HepG2 (cell line): Measurements from ENCODE around the gene P3H4. TPM values are rescaled to one million over a fixed set of nuclear protein-coding genes. Genes with fewer than 3 reads are reported as not detected.

Experiments used
- ASH2L ChIP-seq: fragments of 300-600, 200-600 bp; sonication (generic); IDR thresholded peaks from 2 replicates; pipeline ENCODE4 v1.7.0; 2017; ENCODE audit warnings: low read depth, mild to moderate bottlenecking, moderate library complexity, mixed read lengths, low read length; ENCODE audit not compliant: insufficient read length
- GLMP ChIP-seq: sonication (generic); formaldehyde crosslinking; IDR thresholded peaks from 2 replicates; pipeline ENCODE4 v1.9.0; 2021; ENCODE audit warnings: missing genetic modification reagents, mild to moderate bottlenecking, borderline replicate concordance
- HOXA7 ChIP-seq: sonication (generic); formaldehyde crosslinking; IDR thresholded peaks from 2 replicates; pipeline ENCODE4 v1.8.1; 2022; ENCODE audit warnings: mild to moderate bottlenecking, missing genetic modification reagents, moderate library complexity
- JARID2 ChIP-seq: sonication (generic); formaldehyde crosslinking; IDR thresholded peaks from 2 replicates; pipeline ENCODE4 v1.8.1; 2023; ENCODE audit warnings: missing genetic modification reagents, inconsistent platforms; ENCODE audit not compliant: insufficient replicate concordance
- MTERF4 ChIP-seq: sonication (generic); formaldehyde crosslinking; IDR thresholded peaks from 2 replicates; pipeline ENCODE4 v1.8.0; 2023; ENCODE audit warnings: mild to moderate bottlenecking, missing genetic modification reagents
- MXD4 ChIP-seq: IDR thresholded peaks from 2 replicates; pipeline ENCODE4 v1.6.1; 2016; ENCODE audit warnings: mild to moderate bottlenecking, missing biosample characterization, missing genetic modification reagents
- NFYC ChIP-seq: IDR thresholded peaks from 2 replicates; pipeline ENCODE4 v1.6.1; 2016; ENCODE audit warnings: missing genetic modification reagents, missing compliant biosample characterization
- PAWR ChIP-seq: sonication (generic); formaldehyde crosslinking; IDR thresholded peaks from 2 replicates; pipeline ENCODE4 v1.4.0; 2020; ENCODE audit warnings: missing genetic modification reagents, mild to moderate bottlenecking, borderline replicate concordance
- TCF7L2 ChIP-seq: IDR thresholded peaks from 2 replicates; pipeline ENCODE4 v1.6.1; 2011; ENCODE audit warnings: mild to moderate bottlenecking, low read depth, low read length, moderate library complexity
- TOE1 ChIP-seq: sonication (generic); formaldehyde crosslinking; IDR thresholded peaks from 2 replicates; pipeline ENCODE4 v1.4.0; 2020; ENCODE audit warnings: mild to moderate bottlenecking, missing genetic modification reagents
- ZNF543 ChIP-seq: sonication (generic); formaldehyde crosslinking; IDR thresholded peaks from 2 replicates; pipeline ENCODE4 v1.4.0; 2020; ENCODE audit warnings: mild to moderate bottlenecking, missing genetic modification reagents
- ZNF558 ChIP-seq: sonication (generic); formaldehyde crosslinking; IDR thresholded peaks from 2 replicates; pipeline ENCODE4 v1.9.0; 2022; ENCODE audit warnings: mild to moderate bottlenecking, missing genetic modification reagents, borderline replicate concordance
- polyA plus RNA-seq, 8 experiments: library from polyadenylated mRNA; depleted of rRNA in 3 of 8; stranded (reverse) in 7 of 8; unstranded in 1 of 8; fragments of >200 nt; fragmentation: Illumina TruSeq in 4 of 8; extraction: Trizol in 4 of 8; gene quantifications; 2 replicates each; pipeline versions ENCODE4 v1.2.1 to v1.2.3, GENCODE V29; 2011 to 2016; ENCODE audit warnings: low read depth in 4 of 8, missing spikeins in 1 of 8, mixed read lengths in 1 of 8; ENCODE audit not compliant: insufficient read depth in 1 of 8
- total RNA-seq, 5 experiments: library from RNA; depleted of rRNA; stranded (reverse); fragments of >200 nt; fragmentation: Illumina TruSeq; extraction: Trizol; gene quantifications; 2 replicates each; pipeline ENCODE4 v1.2.3, GENCODE V29; 2016; ENCODE audit warnings: low read depth in 1 of 5
- TF ChIP-seq, protein P1 (sequence below): sonication (generic); formaldehyde crosslinking; IDR thresholded peaks from 2 replicates; pipeline ENCODE4 v1.4.0; 2020; ENCODE audit warnings: missing genetic modification reagents
- TF ChIP-seq, protein P2 (sequence below): sonication (generic); formaldehyde crosslinking; IDR thresholded peaks from 2 replicates; pipeline ENCODE4 v1.9.0; 2021; ENCODE audit warnings: missing genetic modification reagents, borderline replicate concordance

The P3H4 gene
- total and polyA plus RNA-seq, 2 of the 13 experiments (the other 11 are each of a cell fraction or from before 2014, with no cell fraction given), result 37.1 to 50.6 TPM

DNA sequence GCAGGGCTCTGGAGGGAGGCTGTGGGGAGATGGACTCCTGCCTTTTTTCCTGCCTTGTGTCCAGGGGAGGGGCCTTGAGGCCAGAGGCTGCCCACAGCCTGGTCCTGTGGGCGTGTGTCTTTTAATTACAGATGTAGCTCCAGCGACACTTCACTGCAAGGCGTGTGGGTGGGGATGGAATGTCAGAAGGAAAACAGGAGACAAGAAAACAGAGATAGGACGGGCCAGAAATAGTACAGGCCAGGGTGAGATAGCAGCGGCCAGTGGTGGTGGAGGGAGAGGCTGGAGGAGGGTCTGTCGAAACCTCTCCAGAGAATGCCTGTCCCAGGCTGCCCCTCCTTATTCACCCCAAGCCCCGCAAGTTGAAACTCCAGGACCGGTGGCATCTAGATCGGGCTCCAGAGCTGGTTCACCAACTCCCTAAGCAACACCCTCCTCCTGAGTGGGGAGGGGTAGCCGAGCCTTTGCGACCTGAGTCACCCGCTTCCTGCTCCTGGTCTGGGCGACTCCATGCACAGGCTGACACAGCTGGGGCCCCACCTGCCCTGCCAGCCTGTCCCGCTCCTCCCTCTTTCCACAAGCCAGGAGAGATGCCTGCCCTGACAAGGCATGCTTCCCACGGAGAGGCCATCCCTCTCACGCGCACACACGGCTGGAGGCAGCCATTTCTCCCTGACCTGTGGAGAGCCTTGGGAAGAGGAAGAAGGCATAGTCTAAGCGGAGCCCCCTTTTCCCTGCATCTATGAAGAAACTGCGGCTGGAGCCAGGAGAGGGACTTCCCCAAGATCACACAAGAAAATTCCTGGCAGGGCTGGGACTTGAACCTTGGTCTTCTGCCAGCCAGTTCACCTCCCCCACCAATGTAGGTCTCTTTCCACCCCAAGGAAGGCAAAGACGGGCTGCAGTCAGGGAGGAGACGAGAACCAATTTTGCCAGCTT, 18.6 kb downstream of the P3H4 start (continued):
- no peak for TF ChIP-seq MTERF4 (CRISPR knock-in tag)
- TF ChIP-seq, protein P1, sequence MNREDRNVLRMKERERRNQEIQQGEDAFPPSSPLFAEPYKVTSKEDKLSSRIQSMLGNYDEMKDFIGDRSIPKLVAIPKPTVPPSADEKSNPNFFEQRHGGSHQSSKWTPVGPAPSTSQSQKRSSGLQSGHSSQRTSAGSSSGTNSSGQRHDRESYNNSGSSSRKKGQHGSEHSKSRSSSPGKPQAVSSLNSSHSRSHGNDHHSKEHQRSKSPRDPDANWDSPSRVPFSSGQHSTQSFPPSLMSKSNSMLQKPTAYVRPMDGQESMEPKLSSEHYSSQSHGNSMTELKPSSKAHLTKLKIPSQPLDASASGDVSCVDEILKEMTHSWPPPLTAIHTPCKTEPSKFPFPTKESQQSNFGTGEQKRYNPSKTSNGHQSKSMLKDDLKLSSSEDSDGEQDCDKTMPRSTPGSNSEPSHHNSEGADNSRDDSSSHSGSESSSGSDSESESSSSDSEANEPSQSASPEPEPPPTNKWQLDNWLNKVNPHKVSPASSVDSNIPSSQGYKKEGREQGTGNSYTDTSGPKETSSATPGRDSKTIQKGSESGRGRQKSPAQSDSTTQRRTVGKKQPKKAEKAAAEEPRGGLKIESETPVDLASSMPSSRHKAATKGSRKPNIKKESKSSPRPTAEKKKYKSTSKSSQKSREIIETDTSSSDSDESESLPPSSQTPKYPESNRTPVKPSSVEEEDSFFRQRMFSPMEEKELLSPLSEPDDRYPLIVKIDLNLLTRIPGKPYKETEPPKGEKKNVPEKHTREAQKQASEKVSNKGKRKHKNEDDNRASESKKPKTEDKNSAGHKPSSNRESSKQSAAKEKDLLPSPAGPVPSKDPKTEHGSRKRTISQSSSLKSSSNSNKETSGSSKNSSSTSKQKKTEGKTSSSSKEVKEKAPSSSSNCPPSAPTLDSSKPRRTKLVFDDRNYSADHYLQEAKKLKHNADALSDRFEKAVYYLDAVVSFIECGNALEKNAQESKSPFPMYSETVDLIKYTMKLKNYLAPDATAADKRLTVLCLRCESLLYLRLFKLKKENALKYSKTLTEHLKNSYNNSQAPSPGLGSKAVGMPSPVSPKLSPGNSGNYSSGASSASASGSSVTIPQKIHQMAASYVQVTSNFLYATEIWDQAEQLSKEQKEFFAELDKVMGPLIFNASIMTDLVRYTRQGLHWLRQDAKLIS (CRISPR knock-in tag), result no peak
- no peak; the same call in 1 of the 2 replicates for TF ChIP-seq MXD4
- no peak for TF ChIP-seq TCF7L2
- no peak for TF ChIP-seq JARID2 (CRISPR knock-in tag)
- TF ChIP-seq ZNF543 (CRISPR knock-in tag), result peak; percentile 62
- TF ChIP-seq ZNF558 (CRISPR knock-in tag), result 0 out of 2 replicates have a peak, but pooled peaks have one; percentile 25
- TF ChIP-seq NFYC, result no peak
- no peak for TF ChIP-seq PAWR
- TF ChIP-seq HOXA7 (CRISPR knock-in tag), result no peak
- no peak for TF ChIP-seq ASH2L
- TF ChIP-seq GLMP (CRISPR knock-in tag), result no peak
- TF ChIP-seq, protein P2, sequence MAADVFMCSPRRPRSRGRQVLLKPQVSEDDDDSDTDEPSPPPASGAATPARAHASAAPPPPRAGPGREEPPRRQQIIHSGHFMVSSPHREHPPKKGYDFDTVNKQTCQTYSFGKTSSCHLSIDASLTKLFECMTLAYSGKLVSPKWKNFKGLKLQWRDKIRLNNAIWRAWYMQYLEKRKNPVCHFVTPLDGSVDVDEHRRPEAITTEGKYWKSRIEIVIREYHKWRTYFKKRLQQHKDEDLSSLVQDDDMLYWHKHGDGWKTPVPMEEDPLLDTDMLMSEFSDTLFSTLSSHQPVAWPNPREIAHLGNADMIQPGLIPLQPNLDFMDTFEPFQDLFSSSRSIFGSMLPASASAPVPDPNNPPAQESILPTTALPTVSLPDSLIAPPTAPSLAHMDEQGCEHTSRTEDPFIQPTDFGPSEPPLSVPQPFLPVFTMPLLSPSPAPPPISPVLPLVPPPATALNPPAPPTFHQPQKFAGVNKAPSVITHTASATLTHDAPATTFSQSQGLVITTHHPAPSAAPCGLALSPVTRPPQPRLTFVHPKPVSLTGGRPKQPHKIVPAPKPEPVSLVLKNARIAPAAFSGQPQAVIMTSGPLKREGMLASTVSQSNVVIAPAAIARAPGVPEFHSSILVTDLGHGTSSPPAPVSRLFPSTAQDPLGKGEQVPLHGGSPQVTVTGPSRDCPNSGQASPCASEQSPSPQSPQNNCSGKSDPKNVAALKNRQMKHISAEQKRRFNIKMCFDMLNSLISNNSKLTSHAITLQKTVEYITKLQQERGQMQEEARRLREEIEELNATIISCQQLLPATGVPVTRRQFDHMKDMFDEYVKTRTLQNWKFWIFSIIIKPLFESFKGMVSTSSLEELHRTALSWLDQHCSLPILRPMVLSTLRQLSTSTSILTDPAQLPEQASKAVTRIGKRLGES (CRISPR knock-in tag), result no peak
- TF ChIP-seq TOE1, result no peak
